ENCODE data around the gene SPIRE2.
"Not testable (repeated sequence)": the region's sequence is repeated elsewhere in the genome, so short reads cannot be mapped to it uniquely, and the experiment has no call there.

SPIRE2 gene

GRCh38 chr16:89871895-89872294 is 43.6 kb downstream of the SPIRE2 start:
- DNase-seq: no peak

GRCh38 chr16:89873109-89873971 is 45.1 kb downstream of the SPIRE2 start, which contains the start of gene TCF25:
Gene TCF25 (plus strand): TSS chr16:89873592. CDS start chr16:89873668, 76 bp downstream.
- DNase-seq: peak; percentile 92

- DNase-seq: peak; percentile 98
These were observed 45.9 kb downstream of the SPIRE2 start for GRCh38 chr16:89873972-89874689.

- DNase-seq: not testable (repeated sequence)
These were observed 50.8 kb downstream of the SPIRE2 start for GRCh38 chr16:89879123-89879522.

GRCh38 chr16:89880477-89881367 is 52.4 kb downstream of the SPIRE2 start:
- no peak for DNase-seq

GRCh38 chr16:89881368-89881730 is 53.1 kb downstream of the SPIRE2 start:
- no peak for DNase-seq

GRCh38 chr16:89883346-89884040 is 55.2 kb downstream of the SPIRE2 start:
- no peak for DNase-seq

- DNase-seq: no peak
These were observed 55.8 kb downstream of the SPIRE2 start for GRCh38 chr16:89884041-89884421.

- no peak for DNase-seq
These were observed 59.0 kb downstream of the SPIRE2 start for GRCh38 chr16:89887243-89887642.

GRCh38 chr16:89890200-89890599 is 61.9 kb downstream of the SPIRE2 start:
- DNase-seq: peak; percentile 68

- DNase-seq: no peak
These were observed 62.8 kb downstream of the SPIRE2 start for GRCh38 chr16:89890886-89891657.

GRCh38 chr16:89892055-89892630 is 63.9 kb downstream of the SPIRE2 start:
- DNase-seq: no peak

- no peak for DNase-seq
These were observed 64.4 kb downstream of the SPIRE2 start for GRCh38 chr16:89892635-89893034.

GRCh38 chr16:89893642-89894548 is 65.6 kb downstream of the SPIRE2 start:
- DNase-seq: no peak

- DNase-seq: no peak
These were observed 67.4 kb downstream of the SPIRE2 start for GRCh38 chr16:89895482-89896250.

GRCh38 chr16:89897204-89897603 is 68.9 kb downstream of the SPIRE2 start:
- DNase-seq: no peak

GRCh38 chr16:89898201-89898967 is 70.1 kb downstream of the SPIRE2 start:
- DNase-seq: no peak

GRCh38 chr16:89899879-89900481 is 71.7 kb downstream of the SPIRE2 start:
- DNase-seq: no peak
